NOMO-1 treated with dmso at 0.1 percent for 144 hours (cell line): ENCODE results near the gene HMOX1.

Source experiments
- DNase-seq: peaks from one replicate; lab custom pipeline; 2025; ENCODE audit not compliant: unreplicated experiment; lab: John Stamatoyannopoulos, UW

Gene HMOX1

GRCh38 chr22:35380537-35381423, at the start of gene HMOX1:
HMOX1 (plus strand) TSS chr22:35381096; CDS start chr22:35381174, 78 bp downstream.
- DNase-seq = peak; percentile 74

GRCh38 chr22:35332278-35332677, 48.6 kb upstream of the HMOX1 start:
- DNase-seq = no peak

GRCh38 chr22:35333220-35333619, 47.7 kb upstream of the HMOX1 start:
- DNase-seq = no peak

GRCh38 chr22:35334004-35334403, 46.9 kb upstream of the HMOX1 start:
- peak; percentile 28 for DNase-seq

GRCh38 chr22:35335468-35335867, 45.4 kb upstream of the HMOX1 start:
- no peak for DNase-seq

- DNase-seq = no peak
Observed at GRCh38 chr22:35335936-35336781, 44.7 kb upstream of the HMOX1 start.

GRCh38 chr22:35337932-35338331, 43.0 kb upstream of the HMOX1 start:
- DNase-seq = no peak

GRCh38 chr22:35341090-35341874, 39.6 kb upstream of the HMOX1 start:
- no peak for DNase-seq

- DNase-seq = no peak
Observed at GRCh38 chr22:35342390-35342789, 38.5 kb upstream of the HMOX1 start.

GRCh38 chr22:35343664-35344550, 37.0 kb upstream of the HMOX1 start:
- no peak for DNase-seq

GRCh38 chr22:35344956-35345690, 35.8 kb upstream of the HMOX1 start:
- no peak for DNase-seq

GRCh38 chr22:35345808-35346505, 34.9 kb upstream of the HMOX1 start:
- DNase-seq = no peak

- no peak for DNase-seq
Observed at GRCh38 chr22:35346596-35347220, 34.2 kb upstream of the HMOX1 start.

- no peak for DNase-seq
Observed at GRCh38 chr22:35347462-35347861, 33.4 kb upstream of the HMOX1 start.

GRCh38 chr22:35348026-35348590, 32.8 kb upstream of the HMOX1 start:
- no peak for DNase-seq

- no peak for DNase-seq
Observed at GRCh38 chr22:35348703-35349102, 32.2 kb upstream of the HMOX1 start.

- no peak for DNase-seq
Observed at GRCh38 chr22:35349368-35349703, 31.6 kb upstream of the HMOX1 start.
